Measurements from ENCODE around the gene FIP1L1. TPM values are rescaled to one million over a fixed set of nuclear protein-coding genes. Genes with fewer than 3 reads are reported as not detected.
A peak's percentile ranks its signal among the peaks of the same experiment; 100 is the strongest.

The FIP1L1 gene
- total RNA-seq, 1 experiment from 2014 or later = 47.6 TPM

DNA sequence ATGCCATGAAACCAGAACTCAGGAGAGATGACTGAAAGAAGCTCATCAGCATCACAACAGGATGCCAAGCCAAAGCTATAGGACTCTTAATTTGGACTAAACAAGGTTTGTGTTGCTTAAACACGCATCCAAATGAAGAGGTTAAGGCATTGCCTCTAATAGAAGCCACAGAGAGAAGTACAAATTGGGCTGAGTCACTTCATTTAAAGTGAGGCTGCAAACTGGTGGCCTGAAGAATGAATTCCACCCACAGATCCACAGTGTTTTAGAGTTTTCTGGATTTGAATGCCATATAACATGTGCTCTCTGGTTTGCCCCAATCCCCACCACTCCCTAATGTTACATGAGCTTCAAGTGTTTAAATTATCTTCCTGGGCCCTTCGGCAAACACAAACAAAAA is 103.5 kb downstream of the FIP1L1 start:
- H3K27ac Mint-ChIP-seq = peak overlapping the region; percentile 13; the same call in 1 of the 2 replicates
- POLR2A ChIA-PET = no interaction called here
- H3K36me3 Mint-ChIP-seq = no peaks in the 10 kb centered on the region
- CTCF ChIA-PET = interaction anchor here (0.7 to 1.3 kb wide), 2 partner anchors 9 to 752 kb away, joined by 3 to 11 read pairs; no protein-coding TSS in a partner anchor
- no peak overlapping the region for H3K4me3 Mint-ChIP-seq
- no peaks in the 10 kb centered on the region for H3K27me3 Mint-ChIP-seq (ENCODE audit: low read depth)
- TF ChIP-seq NFYB (CRISPR knock-in tag; conservative IDR thresholded peaks at IDR 0.05; ENCODE audit: low read depth) (no peak), ZNF317 (CRISPR knock-in tag; IDR thresholded peaks at IDR 0.05; ENCODE audit: borderline replicate concordance, low read depth) (no peak), MXD4 (CRISPR knock-in tag; IDR thresholded peaks at IDR 0.05; ENCODE audit: borderline replicate concordance) (no peak), IRF2 (CRISPR knock-in tag; IDR thresholded peaks at IDR 0.05; ENCODE audit: borderline replicate concordance, low read depth) (no peak), ZNF396 (CRISPR knock-in tag; IDR thresholded peaks at IDR 0.05; ENCODE audit: borderline replicate concordance) (no peak), HMGA2 (CRISPR knock-in tag; IDR thresholded peaks at IDR 0.05) (no peak), KAT7 (CRISPR knock-in tag; IDR thresholded peaks at IDR 0.05; ENCODE audit: borderline replicate concordance) (no peak)
- TF ChIP-seq, protein P1, sequence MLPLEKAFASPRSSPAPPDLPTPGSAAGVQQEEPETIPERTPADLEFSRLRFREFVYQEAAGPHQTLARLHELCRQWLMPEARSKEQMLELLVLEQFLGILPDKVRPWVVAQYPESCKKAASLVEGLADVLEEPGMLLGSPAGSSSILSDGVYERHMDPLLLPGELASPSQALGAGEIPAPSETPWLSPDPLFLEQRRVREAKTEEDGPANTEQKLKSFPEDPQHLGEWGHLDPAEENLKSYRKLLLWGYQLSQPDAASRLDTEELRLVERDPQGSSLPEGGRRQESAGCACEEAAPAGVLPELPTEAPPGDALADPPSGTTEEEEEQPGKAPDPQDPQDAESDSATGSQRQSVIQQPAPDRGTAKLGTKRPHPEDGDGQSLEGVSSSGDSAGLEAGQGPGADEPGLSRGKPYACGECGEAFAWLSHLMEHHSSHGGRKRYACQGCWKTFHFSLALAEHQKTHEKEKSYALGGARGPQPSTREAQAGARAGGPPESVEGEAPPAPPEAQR (CRISPR knock-in tag; IDR thresholded peaks at IDR 0.05) = no peak
- TF ChIP-seq, protein P2, sequence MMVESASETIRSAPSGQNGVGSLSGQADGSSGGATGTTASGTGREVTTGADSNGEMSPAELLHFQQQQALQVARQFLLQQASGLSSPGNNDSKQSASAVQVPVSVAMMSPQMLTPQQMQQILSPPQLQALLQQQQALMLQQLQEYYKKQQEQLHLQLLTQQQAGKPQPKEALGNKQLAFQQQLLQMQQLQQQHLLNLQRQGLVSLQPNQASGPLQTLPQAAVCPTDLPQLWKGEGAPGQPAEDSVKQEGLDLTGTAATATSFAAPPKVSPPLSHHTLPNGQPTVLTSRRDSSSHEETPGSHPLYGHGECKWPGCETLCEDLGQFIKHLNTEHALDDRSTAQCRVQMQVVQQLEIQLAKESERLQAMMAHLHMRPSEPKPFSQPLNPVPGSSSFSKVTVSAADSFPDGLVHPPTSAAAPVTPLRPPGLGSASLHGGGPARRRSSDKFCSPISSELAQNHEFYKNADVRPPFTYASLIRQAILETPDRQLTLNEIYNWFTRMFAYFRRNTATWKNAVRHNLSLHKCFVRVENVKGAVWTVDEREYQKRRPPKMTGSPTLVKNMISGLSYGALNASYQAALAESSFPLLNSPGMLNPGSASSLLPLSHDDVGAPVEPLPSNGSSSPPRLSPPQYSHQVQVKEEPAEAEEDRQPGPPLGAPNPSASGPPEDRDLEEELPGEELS (CRISPR knock-in tag; IDR thresholded peaks at IDR 0.05) = no peak
- TF ChIP-seq, protein P3, sequence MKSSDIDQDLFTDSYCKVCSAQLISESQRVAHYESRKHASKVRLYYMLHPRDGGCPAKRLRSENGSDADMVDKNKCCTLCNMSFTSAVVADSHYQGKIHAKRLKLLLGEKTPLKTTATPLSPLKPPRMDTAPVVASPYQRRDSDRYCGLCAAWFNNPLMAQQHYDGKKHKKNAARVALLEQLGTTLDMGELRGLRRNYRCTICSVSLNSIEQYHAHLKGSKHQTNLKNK (CRISPR knock-in tag; IDR thresholded peaks at IDR 0.05) = no peak
- TF ChIP-seq, protein P4, sequence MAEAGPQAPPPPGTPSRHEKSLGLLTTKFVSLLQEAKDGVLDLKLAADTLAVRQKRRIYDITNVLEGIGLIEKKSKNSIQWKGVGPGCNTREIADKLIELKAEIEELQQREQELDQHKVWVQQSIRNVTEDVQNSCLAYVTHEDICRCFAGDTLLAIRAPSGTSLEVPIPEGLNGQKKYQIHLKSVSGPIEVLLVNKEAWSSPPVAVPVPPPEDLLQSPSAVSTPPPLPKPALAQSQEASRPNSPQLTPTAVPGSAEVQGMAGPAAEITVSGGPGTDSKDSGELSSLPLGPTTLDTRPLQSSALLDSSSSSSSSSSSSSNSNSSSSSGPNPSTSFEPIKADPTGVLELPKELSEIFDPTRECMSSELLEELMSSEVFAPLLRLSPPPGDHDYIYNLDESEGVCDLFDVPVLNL (CRISPR knock-in tag; IDR thresholded peaks at IDR 0.05; ENCODE audit: borderline replicate concordance, low read depth) = no peak
- TF ChIP-seq, protein P5, sequence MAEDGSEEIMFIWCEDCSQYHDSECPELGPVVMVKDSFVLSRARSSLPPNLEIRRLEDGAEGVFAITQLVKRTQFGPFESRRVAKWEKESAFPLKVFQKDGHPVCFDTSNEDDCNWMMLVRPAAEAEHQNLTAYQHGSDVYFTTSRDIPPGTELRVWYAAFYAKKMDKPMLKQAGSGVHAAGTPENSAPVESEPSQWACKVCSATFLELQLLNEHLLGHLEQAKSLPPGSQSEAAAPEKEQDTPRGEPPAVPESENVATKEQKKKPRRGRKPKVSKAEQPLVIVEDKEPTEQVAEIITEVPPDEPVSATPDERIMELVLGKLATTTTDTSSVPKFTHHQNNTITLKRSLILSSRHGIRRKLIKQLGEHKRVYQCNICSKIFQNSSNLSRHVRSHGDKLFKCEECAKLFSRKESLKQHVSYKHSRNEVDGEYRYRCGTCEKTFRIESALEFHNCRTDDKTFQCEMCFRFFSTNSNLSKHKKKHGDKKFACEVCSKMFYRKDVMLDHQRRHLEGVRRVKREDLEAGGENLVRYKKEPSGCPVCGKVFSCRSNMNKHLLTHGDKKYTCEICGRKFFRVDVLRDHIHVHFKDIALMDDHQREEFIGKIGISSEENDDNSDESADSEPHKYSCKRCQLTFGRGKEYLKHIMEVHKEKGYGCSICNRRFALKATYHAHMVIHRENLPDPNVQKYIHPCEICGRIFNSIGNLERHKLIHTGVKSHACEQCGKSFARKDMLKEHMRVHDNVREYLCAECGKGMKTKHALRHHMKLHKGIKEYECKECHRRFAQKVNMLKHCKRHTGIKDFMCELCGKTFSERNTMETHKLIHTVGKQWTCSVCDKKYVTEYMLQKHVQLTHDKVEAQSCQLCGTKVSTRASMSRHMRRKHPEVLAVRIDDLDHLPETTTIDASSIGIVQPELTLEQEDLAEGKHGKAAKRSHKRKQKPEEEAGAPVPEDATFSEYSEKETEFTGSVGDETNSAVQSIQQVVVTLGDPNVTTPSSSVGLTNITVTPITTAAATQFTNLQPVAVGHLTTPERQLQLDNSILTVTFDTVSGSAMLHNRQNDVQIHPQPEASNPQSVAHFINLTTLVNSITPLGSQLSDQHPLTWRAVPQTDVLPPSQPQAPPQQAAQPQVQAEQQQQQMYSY (CRISPR knock-in tag; IDR thresholded peaks at IDR 0.05) = no peak
- DNase-seq (ENCODE audit: low spot score) (no peak), ATAC-seq (0 out of 2 replicates have a peak, but pooled peaks have one; percentile 7)
- H3K9me3 Mint-ChIP-seq = peaks cover 5% of the 10 kb centered on the region; the same call in 1 of the 2 replicates
- H3K4me1 Mint-ChIP-seq = peaks cover 52% of the 10 kb centered on the region

DNA sequence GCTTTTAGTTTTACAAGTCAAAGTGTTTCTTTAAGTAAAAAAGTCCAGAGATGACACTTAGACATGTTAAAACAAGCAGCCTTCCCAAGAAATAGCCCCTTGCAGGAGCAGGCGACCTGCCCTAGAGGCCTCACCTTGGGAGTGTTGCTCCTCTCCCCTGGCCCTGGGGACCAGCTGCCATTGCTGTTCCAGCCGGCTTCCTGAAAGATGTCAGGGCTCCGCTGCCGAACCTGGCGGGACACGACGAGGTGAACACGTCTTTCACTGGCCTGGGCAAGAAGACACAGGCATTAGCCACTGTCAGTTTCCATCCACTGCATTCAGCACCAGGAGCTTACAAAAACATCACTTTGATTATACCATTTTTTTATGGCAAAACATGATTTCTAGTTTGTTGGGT is 104.1 kb downstream of the FIP1L1 start:
- H3K27ac Mint-ChIP-seq = no peak overlapping the region
- H3K9me3 Mint-ChIP-seq = peaks cover 5% of the 10 kb centered on the region; the same call in 1 of the 2 replicates
- ATAC-seq (no peak), DNase-seq (ENCODE audit: low spot score) (no peak)
- TF ChIP-seq, protein P2 (CRISPR knock-in tag; IDR thresholded peaks at IDR 0.05) = no peak
- ChIA-PET POLR2A (no interaction called here), CTCF (no interaction called here)
- H3K4me3 Mint-ChIP-seq = no peak overlapping the region
- H3K27me3 Mint-ChIP-seq (ENCODE audit: low read depth) = no peaks in the 10 kb centered on the region
- H3K4me1 Mint-ChIP-seq = peaks cover 48% of the 10 kb centered on the region
- no peaks in the 10 kb centered on the region for H3K36me3 Mint-ChIP-seq

Measured in WTC11 (cell line).